DMS114 treated with DMSO at 0.1 percent for 48 hours (cell line): ENCODE data around the gene DNLZ.
"Not testable (repeated sequence)": the region's sequence is repeated elsewhere in the genome, so short reads cannot be mapped to it uniquely, and the experiment has no call there.

Source experiments
- DNase-seq: peaks from one replicate; lab custom pipeline; 2025; ENCODE audit not compliant: unreplicated experiment; lab: John Stamatoyannopoulos, UW

Gene DNLZ

DNA sequence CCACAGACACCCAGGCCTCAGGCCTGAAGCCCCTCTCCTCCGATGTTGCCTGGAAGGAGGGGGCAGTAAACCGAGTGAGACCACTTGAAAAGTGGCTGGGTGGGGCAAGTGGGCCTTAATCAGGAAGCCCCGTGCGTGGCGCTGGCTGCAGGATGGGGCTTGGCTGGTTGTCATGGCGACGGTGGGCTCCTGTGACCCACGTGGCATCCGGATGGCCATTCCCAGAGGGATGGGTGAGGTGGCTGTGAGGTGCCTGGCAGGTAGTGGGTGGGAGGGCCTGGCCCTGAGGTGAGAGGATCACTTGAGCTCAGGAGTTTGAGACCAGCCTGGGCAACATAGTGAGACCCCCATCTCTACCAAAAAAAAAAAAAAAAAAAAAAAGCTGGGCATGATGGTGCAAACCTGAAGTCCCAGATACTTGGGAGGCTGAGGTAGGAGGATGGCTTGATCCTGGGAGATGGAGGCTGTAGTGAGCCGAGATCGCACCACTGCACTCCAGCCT is 31.0 kb downstream of the DNLZ start:
- no peak for DNase-seq

- DNase-seq, result no peak
Measured at GRCh38 chr9:136331556-136332481, 31.7 kb downstream of the DNLZ start.

GRCh38 chr9:136331030-136331429 is 32.5 kb downstream of the DNLZ start:
- DNase-seq, result no peak

GRCh38 chr9:136330406-136330990 is 33.0 kb downstream of the DNLZ start:
- no peak for DNase-seq

GRCh38 chr9:136329636-136330405 is 33.7 kb downstream of the DNLZ start:
- DNase-seq, result no peak

DNA sequence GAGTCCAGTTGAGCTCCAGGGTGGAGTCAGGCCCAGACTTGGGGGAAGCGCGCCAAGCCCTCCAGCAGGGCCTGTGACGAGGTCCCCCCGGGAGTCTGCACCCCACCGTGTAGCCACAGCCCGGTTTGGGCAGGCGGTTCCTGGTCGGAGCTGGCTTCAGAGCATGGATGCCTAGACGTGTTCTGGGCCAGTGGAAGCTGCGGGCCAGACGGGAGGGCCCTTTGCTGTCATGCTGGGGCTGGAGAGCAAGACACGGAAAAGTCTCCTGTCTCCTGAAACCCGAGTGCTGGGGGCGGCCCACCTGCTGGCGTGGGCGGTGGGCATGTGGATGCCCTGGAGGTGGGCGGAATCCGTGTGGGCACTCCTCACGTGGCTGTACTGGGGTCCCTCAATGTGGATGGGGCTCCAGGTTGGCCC is 34.3 kb downstream of the DNLZ start:
- no peak for DNase-seq

DNA sequence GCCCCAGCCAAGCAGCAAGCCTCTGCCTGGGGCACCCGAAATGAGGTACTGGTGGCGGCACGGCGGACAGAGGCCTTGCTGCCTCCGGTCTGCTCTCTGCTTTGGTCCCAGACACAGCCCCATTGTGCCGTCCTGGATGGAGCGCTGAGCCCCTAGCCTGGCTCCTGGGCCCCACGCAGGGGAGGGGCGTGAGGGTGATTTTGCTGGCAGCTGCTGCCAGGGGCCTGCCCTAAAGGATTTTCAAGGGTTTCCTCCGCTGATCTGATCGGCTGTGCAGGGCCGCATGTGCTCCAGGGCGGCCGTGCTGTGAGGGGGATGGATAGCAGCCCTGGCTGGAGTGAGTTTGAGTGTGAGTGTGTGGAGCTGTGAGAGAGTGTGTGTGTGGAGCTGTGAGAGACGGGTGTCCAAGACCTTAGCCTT is 34.9 kb downstream of the DNLZ start:
- DNase-seq, result no peak

DNA sequence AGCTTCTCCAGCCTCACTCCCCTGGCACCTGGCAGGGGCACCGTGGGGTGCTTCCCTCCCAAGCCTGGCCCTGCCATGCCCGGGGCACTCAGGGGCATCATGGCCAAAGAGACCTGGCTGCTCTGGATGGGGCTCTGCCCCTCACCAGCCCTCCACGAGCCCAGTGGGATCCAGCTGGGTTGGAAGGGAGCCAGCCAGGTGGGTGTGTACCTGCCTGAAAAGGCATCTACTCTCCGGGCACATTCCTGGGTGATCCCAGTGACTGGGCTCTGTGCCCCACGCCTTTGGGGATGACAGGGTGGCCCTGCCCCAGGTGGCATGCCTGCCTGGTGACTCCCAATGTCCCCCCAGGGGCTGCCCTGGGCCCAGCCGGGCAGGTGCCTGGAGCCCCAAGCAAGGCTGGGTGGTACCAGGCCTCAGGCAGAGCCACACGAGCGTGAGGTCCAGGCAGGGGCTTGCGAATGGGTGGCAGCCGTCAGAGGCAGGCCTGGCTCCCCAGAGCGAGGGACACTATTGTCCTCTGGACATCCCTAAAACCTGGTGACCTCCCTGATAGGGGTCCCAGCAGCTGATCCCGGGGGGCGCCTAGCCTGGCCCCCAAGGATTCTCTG is 35.4 kb downstream of the DNLZ start:
- DNase-seq, result no peak

- no peak for DNase-seq
Measured at GRCh38 chr9:136327304-136327974, 36.1 kb downstream of the DNLZ start, which contains the start of gene GPSM1. Gene GPSM1 (plus strand): TSS chr9:136327539. CDS start chr9:136327696, 157 bp downstream.

GRCh38 chr9:136326761-136327303 is 36.7 kb downstream of the DNLZ start:
- DNase-seq, result no peak

GRCh38 chr9:136326061-136326760 is 37.3 kb downstream of the DNLZ start:
- DNase-seq, result no peak

DNA sequence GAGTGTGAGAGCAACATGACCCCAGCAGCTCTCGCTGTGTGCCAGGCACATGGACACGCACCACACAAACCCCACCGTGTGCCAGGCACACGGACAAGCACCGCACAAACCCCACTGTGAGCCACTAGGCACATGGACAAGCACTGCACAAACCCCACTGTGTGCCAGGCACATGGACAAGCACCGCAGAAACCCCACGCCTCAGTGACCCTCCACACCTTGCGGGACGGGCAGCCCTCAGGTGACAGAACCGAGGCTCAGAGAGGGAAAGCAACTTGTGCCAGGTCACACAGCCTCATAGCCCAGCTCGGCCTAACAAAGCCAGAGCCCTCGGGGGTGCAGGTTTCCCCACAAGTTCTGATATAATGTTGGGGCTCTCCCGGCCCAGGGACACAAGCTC is 38.2 kb downstream of the DNLZ start:
- DNase-seq, result no peak

DNA sequence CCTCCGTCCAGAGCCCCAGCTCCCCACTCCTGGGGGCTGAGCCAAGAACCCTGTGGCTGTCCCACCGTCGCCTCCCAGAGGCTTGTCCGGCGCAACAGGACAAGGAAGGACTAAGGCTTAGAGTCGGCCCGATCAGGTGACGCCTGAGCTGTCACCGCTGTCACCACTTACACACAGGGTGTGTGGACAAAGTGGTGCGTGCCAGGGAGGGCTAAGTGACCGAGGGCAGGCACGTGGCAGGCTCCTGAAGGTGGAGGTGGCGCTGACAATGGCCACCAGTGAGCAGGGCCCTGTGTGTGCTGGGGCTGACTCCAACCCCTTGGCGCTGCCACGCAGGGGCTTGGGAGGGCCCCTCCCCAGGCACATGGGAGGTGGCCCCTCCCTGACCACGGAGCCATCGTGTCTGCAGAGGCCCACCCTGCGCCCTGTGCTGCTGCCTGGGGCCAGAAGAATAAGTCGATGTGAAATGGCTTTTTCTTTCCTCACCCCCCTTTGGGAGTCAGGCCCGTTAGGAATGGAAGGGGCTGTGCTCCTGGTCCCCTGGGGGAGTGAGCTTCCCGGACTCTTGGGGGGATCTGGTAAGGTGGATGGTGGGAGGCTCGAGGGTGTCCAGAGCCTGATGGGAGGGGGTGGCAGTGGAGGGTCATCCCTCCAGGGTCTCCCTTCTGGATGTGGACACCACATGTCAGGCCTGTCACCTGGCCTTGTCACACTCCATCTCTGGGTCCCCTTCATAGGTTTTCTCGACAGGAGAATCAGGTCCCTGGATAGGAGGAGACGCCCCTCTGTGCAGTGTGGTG is 38.8 kb downstream of the DNLZ start:
- DNase-seq, result no peak

DNA sequence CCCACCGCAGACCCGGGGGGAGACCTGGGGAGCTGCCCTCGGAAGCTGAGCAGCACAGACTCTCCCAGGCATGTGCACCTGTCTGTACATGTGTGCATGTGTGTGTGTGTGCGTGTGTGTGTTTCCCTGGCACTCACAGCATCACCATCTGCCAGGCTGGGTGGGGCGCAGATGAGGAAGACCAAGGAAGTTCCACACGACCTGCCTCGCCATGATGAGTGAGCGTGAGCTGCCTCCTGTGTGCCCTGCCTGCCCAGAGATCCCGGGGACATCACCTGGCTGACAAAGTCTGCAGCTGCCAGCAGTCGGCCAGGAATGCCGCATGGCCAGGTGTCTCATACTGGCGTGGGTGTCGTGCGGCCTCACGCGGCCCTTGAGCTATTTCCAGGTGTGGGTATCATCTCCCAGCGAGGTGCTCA is 40.2 kb downstream of the DNLZ start:
- DNase-seq, result no peak

DNA sequence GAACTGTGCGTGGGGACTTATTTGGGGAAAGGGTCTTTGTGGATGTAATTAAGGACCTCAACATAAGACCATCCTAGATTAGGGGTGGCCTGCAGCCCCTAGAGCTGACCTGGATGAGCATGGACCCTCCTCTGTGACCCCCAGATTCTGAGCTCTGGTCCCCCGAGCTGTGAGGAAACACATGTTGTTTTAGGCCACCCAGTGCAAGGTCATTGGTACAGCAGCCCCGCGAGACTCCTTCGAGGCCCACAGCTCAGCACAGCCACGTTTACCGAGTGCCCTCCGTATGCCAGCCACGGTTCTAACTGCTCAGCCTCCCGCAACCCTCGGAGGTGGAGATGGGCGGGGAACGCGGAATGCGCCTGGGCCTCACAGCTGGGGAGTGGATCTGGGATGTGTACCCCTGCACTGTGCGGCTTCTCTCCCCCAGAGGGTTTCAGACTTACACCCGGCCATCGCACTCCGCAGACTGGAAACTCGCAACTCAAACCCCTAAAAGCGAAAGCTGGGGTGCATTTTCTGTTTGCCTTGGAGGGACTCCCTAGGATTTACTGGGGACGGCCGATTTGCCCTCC is 40.7 kb downstream of the DNLZ start:
- DNase-seq, result no peak

DNA sequence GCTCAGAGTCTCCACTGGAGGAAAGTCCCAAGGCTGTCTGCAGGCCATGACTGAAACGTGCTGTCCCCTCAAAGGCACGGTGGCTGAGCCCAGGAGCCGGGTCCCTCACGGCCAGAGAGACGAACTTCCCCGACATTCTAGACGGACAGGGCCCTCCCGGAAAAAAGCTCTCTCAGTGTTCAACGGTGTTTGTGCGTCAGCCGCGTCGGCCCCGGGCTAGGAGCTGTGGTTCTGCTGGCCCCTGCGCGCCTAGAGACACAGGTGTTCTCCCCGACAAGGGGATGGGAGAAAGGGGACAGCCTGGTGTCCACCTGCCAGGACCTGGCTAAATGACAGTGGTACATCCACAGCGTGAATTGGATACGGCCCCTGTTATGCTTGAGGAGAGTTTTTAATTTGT is 42.0 kb downstream of the DNLZ start:
- DNase-seq, result no peak

- DNase-seq, result not testable (repeated sequence)
Measured at GRCh38 chr9:136320972-136321371, 42.6 kb downstream of the DNLZ start.

DNA sequence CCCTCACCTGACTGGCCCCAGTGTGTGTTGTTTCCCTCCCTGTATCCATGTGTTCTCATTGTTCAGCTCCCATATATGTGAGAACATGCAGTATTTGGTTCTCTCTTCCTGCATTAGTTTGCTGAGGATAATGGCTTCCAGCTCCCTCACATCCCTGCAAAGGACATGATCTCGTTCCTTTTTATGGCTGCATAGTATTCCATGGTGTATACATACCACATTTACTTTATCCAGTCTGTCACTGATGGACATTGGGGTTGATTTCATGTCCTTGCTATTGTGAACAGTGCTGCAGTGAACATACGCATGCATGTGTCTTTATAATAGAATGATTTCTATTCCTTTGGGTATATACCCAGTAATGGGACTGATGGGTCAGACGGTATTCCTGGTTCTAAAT is 43.6 kb downstream of the DNLZ start:
- DNase-seq, result not testable (repeated sequence)
